Measurements from ENCODE around the gene CORIN.

DNA sequence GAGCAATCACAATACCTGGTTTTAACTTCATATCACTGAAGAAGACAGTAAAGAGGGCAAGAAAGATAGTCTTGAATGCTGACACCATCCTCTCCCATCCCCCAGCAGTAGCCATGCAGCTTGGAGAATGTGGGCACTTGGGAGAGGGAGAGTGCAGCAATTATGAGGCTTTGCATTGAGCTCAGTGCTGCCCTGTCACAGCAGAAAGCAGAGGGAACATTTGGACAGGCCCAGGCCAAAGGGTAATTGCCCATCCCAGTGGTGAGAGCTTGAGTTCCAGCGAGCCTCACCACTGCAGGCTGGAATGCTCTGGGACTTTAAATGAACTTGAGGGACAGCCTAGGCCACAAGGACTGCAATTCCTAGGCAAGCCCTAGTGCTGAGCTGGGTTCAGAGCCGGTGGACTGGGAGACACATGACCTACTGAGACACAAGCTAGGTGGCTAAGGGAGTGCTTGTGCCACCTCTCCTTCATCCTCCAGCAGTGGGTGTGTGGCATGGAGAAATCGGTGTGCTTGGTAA is 36.3 kb downstream of the CORIN start:
- TF ChIP-seq RELA (IDR thresholded peaks at IDR 0.05; ENCODE audit: borderline replicate concordance, partially characterized antibody) = no peak
- TF ChIP-seq ZSCAN29 (IDR thresholded peaks at IDR 0.05) = no peak
- no peak for TF ChIP-seq POLR2A (IDR thresholded peaks at IDR 0.05; ENCODE audit: low read depth, low read length)
- no peak for TF ChIP-seq EZH2 (IDR thresholded peaks at IDR 0.05; ENCODE audit: borderline replicate concordance, control insufficient read depth, low read depth, low read length)
- TF ChIP-seq, protein P1, sequence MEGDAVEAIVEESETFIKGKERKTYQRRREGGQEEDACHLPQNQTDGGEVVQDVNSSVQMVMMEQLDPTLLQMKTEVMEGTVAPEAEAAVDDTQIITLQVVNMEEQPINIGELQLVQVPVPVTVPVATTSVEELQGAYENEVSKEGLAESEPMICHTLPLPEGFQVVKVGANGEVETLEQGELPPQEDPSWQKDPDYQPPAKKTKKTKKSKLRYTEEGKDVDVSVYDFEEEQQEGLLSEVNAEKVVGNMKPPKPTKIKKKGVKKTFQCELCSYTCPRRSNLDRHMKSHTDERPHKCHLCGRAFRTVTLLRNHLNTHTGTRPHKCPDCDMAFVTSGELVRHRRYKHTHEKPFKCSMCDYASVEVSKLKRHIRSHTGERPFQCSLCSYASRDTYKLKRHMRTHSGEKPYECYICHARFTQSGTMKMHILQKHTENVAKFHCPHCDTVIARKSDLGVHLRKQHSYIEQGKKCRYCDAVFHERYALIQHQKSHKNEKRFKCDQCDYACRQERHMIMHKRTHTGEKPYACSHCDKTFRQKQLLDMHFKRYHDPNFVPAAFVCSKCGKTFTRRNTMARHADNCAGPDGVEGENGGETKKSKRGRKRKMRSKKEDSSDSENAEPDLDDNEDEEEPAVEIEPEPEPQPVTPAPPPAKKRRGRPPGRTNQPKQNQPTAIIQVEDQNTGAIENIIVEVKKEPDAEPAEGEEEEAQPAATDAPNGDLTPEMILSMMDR (IDR thresholded peaks at IDR 0.05 in 2 of 3, conservative IDR thresholded peaks at IDR 0.05 in 1 of 3; ENCODE audit: control insufficient read depth in 2 of 3, extremely low read depth in 1 of 3, insufficient read depth in 1 of 3, low read depth in 3 of 3, low read length in 3 of 3) = no peak
- TF ChIP-seq NR2F1 (conservative IDR thresholded peaks at IDR 0.05) = no peak
- no peak for TF ChIP-seq HCFC1 (IDR thresholded peaks at IDR 0.05; ENCODE audit: low read length)
- TF ChIP-seq, protein P2, sequence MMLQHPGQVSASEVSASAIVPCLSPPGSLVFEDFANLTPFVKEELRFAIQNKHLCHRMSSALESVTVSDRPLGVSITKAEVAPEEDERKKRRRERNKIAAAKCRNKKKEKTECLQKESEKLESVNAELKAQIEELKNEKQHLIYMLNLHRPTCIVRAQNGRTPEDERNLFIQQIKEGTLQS (IDR thresholded peaks at IDR 0.05; ENCODE audit: borderline replicate concordance, extremely low read depth, low read depth, low read length) = no peak
- TF ChIP-seq, protein P3, sequence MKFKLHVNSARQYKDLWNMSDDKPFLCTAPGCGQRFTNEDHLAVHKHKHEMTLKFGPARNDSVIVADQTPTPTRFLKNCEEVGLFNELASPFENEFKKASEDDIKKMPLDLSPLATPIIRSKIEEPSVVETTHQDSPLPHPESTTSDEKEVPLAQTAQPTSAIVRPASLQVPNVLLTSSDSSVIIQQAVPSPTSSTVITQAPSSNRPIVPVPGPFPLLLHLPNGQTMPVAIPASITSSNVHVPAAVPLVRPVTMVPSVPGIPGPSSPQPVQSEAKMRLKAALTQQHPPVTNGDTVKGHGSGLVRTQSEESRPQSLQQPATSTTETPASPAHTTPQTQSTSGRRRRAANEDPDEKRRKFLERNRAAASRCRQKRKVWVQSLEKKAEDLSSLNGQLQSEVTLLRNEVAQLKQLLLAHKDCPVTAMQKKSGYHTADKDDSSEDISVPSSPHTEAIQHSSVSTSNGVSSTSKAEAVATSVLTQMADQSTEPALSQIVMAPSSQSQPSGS (IDR thresholded peaks at IDR 0.05; ENCODE audit: low read length) = no peak

Data from GM12878 (cell line).